Astrocyte of the hippocampus (primary cell): Measurements from ENCODE around the gene FXYD5.

ENCODE experiments used
- DNase-seq: peaks from one replicate; pipeline ENCODE4 v3.0.0; 2011; ENCODE audit warnings: low read depth, low spot score

Gene FXYD5

GRCh38 chr19:35212241-35212640, 57.7 kb downstream of the FXYD5 start:
- no peak for DNase-seq

GRCh38 chr19:35213663-35214632, 59.4 kb downstream of the FXYD5 start:
- peak; percentile 11 for DNase-seq

- DNase-seq: no peak
These were observed 60.4 kb downstream of the FXYD5 start for GRCh38 chr19:35214766-35215422.

- no peak for DNase-seq
These were observed 61.7 kb downstream of the FXYD5 start for GRCh38 chr19:35216016-35216832.

- DNase-seq: no peak
These were observed 62.5 kb downstream of the FXYD5 start for GRCh38 chr19:35216833-35217648.

- no peak for DNase-seq
These were observed 63.1 kb downstream of the FXYD5 start for GRCh38 chr19:35217649-35217990.

GRCh38 chr19:35219008-35219407, 64.5 kb downstream of the FXYD5 start:
- no peak for DNase-seq
